ENCODE measurements around the gene RALA. TPM values are rescaled to one million over a fixed set of nuclear protein-coding genes. Genes with fewer than 3 reads are reported as not detected.
"Not testable (repeated sequence)": the region's sequence is repeated elsewhere in the genome, so short reads cannot be mapped to it uniquely, and the experiment has no call there.

The RALA gene
- total RNA-seq, 4 donors from 2014 or later: 5.4 to 29.8 (median 17.9) TPM

- H3K27me3 ChIP-seq: no peaks in the 10 kb centered on the region
- H3K9me3 ChIP-seq: no peaks in the 10 kb centered on the region
- TF ChIP-seq POLR2AphosphoS5 (IDR thresholded peaks at IDR 0.05): no peak
- no peak for TF ChIP-seq CTCF (IDR thresholded peaks at IDR 0.05)
- no peak for TF ChIP-seq EP300 (IDR thresholded peaks at IDR 0.05; ENCODE audit: low read depth)
- no peak for TF ChIP-seq POLR2A (IDR thresholded peaks at IDR 0.05)
- no peaks in the 10 kb centered on the region for H3K36me3 ChIP-seq
- intact Hi-C loops (cut with DNase I; ENCODE audit: low total_unique reads): loop anchor here (5.0 kb wide), 1 partner anchor 172 kb away; no protein-coding TSS in a partner anchor
- 92% methylated on average over 2 of the region's 2 CpGs; no CpG with 5 or more reads in 1 of the 2 donors for WGBS, 2 donors (ENCODE audit: low coverage in 1 of 2)
- no peak overlapping the region for H3K4me3 ChIP-seq
- in situ Hi-C loops (cut with MboI; ENCODE audit: low pct_ligation_motif_present in 1 of 4, low pct_unique_long_range_greater_than_20kb in 1 of 4, low sequenced_read_pairs in 3 of 4): loop anchor here in 3 of 4 donors (5.0 kb wide), 1 partner anchor 167 kb away; no protein-coding TSS in a partner anchor
- no peak for DNase-seq
- peaks cover 0 to 5% (median 0%) of the 10 kb centered on the region in 4 donors for H3K4me1 ChIP-seq
- no peak overlapping the region for H3K27ac ChIP-seq
These were observed 126.3 kb downstream of the RALA start for GRCh38 chr7:39749717-39750116.

- 85 to 91% methylated on average over 5 of the region's 5 CpGs for WGBS, 2 donors (ENCODE audit: low coverage in 1 of 2)
- DNase-seq: no peak
- TF ChIP-seq EP300 (IDR thresholded peaks at IDR 0.05; ENCODE audit: low read depth): no peak
- no peak for TF ChIP-seq POLR2AphosphoS5 (IDR thresholded peaks at IDR 0.05)
- no peak for TF ChIP-seq CTCF (IDR thresholded peaks at IDR 0.05)
- TF ChIP-seq POLR2A (IDR thresholded peaks at IDR 0.05): no peak
- Histone ChIP-seq H3K4me1 (peaks cover 0 to 5% (median 0%) of the 10 kb centered on the region in 4 donors), H3K27ac (no peak overlapping the region), H3K4me3 (no peak overlapping the region), H3K9me3 (no peaks in the 10 kb centered on the region), H3K27me3 (no peaks in the 10 kb centered on the region), H3K36me3 (no peaks in the 10 kb centered on the region)
- intact Hi-C loops (cut with DNase I; ENCODE audit: low total_unique reads) (no loop called here), in situ Hi-C loops (cut with MboI; ENCODE audit: low pct_ligation_motif_present in 1 of 4, low pct_unique_long_range_greater_than_20kb in 1 of 4, low sequenced_read_pairs in 3 of 4) (no loop called here)
These were observed 127.1 kb downstream of the RALA start for GRCh38 chr7:39750253-39751077.

GRCh38 chr7:39753237-39753636 lies 129.9 kb downstream of the RALA start:
- in situ Hi-C loops (cut with MboI; ENCODE audit: low pct_ligation_motif_present in 1 of 4, low pct_unique_long_range_greater_than_20kb in 1 of 4, low sequenced_read_pairs in 3 of 4); H3K27me3 ChIP-seq; H3K27ac ChIP-seq; H3K4me3 ChIP-seq; DNase-seq; H3K4me1 ChIP-seq; H3K9me3 ChIP-seq; intact Hi-C loops (cut with DNase I; ENCODE audit: low total_unique reads); H3K36me3 ChIP-seq: not testable (repeated sequence)
- WGBS, 2 donors (ENCODE audit: low coverage in 1 of 2): 96 to 100% methylated on average over 2 to 5 of the region's 5 CpGs

DNA sequence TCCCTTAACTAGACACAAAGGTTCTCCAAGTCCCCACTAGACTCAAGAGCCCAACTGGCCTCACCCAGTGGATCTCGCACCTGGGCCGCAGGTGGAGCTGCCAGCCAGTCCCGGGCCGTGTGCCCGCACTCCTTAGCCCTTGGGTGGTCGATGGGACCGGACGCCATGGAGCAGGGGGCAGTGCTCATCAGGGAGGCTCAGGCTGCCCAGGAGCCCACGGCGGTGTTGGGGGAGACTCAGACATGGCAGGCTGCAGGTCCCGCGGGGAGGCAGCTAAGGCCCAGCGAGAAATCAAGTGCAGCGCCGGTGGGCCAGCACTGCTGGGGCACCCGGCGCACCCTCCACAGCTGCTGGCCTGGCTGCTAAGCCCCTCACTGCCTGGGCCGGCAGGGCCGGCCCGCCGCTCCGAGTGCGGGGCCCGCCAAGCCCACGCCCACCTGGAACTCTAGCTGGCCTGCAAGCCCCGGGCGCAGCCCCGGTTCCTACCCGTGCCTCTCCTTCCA lies 130.5 kb downstream of the RALA start:
- no peak for TF ChIP-seq POLR2AphosphoS5 (IDR thresholded peaks at IDR 0.05)
- no peak for TF ChIP-seq EP300 (IDR thresholded peaks at IDR 0.05; ENCODE audit: low read depth)
- no peak for TF ChIP-seq CTCF (IDR thresholded peaks at IDR 0.05)
- no peak for TF ChIP-seq POLR2A (IDR thresholded peaks at IDR 0.05)
- intact Hi-C loops (cut with DNase I; ENCODE audit: low total_unique reads): no loop called here
- Histone ChIP-seq H3K9me3 (no peaks in the 10 kb centered on the region), H3K27ac (no peak overlapping the region), H3K27me3 (no peaks in the 10 kb centered on the region), H3K4me3 (no peak overlapping the region), H3K4me1 (peaks cover 0 to 5% (median 0%) of the 10 kb centered on the region in 4 donors), H3K36me3 (no peaks in the 10 kb centered on the region)
- in situ Hi-C loops (cut with MboI; ENCODE audit: low pct_ligation_motif_present in 1 of 4, low pct_unique_long_range_greater_than_20kb in 1 of 4, low sequenced_read_pairs in 3 of 4): no loop called here
- no peak for DNase-seq
- WGBS, 2 donors (ENCODE audit: low coverage in 1 of 2): 95% methylated on average over 17 of the region's 29 CpGs; no CpG with 5 or more reads in 1 of the 2 donors

Data from transverse colon (tissue), 4 donors.